ENCODE data around the gene RANBP2. TPM values are rescaled to one million over a fixed set of nuclear protein-coding genes. Genes with fewer than 3 reads are reported as not detected.
"Not testable (repeated sequence)": the region's sequence is repeated elsewhere in the genome, so short reads cannot be mapped to it uniquely, and the experiment has no call there.

The RANBP2 gene
- total RNA-seq (100 to 1,000 TPM in 1 of 2 donors, 10 to 100 TPM in 1; 67.1 to 104 TPM), polyA plus RNA-seq (ENCODE audit: insufficient read length in 2 of 2) (10 to 100 TPM; 23.7 to 38.6 TPM)
- long read RNA-seq, donor 1, partial matches to known transcripts = 6 of 6 reads
- long read RNA-seq, donor 1, other reads (novel, unspliced or antisense) = 0 of 6 reads
- long read RNA-seq, donor 2 = 0 reads
- long read RNA-seq, donor 3 = 0 reads
- long read RNA-seq, donor 4, partial matches to known transcripts = 5 of 5 reads
- long read RNA-seq, donor 4, other reads (novel, unspliced or antisense) = 0 of 5 reads

DNA sequence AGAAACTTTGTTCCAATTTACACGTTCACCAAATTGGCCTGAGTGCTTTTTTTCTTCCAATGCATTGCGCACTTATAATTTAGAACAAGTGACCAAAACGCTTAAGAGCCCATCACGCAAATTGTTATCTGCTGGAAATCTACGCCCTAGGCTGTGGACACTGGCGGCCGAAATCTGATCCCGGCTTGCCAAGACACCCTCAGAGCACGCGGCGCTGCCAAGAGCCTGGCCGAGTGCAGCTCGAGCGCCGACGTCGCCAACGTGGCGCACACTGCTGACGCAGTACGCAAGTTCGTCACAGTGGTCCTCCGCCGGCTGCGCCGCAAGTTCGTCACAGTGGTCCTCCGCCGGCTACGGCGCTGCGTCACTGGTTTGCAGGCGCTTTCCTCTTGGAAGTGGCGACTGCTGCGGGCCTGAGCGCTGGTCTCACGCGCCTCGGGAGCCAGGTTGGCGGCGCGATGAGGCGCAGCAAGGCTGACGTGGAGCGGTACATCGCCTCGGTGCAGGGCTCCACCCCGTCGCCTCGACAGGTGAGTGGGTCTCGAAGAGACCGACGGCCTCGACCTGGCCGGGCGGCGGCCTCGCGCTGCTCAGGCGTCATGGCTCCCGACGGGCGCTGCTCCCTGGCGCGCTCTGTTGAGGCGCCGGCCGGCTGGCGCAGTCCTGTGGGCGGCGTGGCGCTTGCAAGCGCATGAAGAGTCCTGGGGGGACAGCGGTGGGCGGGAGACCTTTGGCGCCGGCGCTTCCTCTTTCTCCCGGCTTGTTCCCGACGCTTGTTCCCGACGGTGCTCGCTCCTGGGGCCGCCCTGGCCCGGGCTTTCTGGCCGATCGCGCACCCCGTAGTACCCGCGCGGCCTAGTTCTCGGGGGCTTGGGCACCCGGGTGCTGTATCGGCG lies at the start of gene RANBP2:
TSS of gene RANBP2 (plus strand) at position 334 of the 896 bp plus-strand sequence. CDS start at position 459, 125 bp downstream.
- no peaks in the 10 kb centered on the region for H3K27me3 ChIP-seq (ENCODE audit: control insufficient read depth, insufficient read depth, low read length)
- DNase-seq (ENCODE audit: low read depth in 4 of 6, low spot score in 6 of 6) = peak; percentile 90 to 99 (median 92)
- H3K36me3 ChIP-seq (ENCODE audit: control insufficient read depth, insufficient read depth, low read length) = no peaks in the 10 kb centered on the region
- no peaks in the 10 kb centered on the region for H3K9me3 ChIP-seq (ENCODE audit: control insufficient read depth, insufficient read depth, low read length)
- under 1% methylated on average over 97 of the region's 97 CpGs for WGBS (ENCODE audit: insufficient coverage)
- H3K27ac ChIP-seq (ENCODE audit: low read depth, low read length) = peak within 1 kb of the TSS; percentile 98
- H3K4me1 ChIP-seq (ENCODE audit: control insufficient read depth, insufficient read depth, low read length) = peaks cover 10% of the 10 kb centered on the region
- H3K4me3 ChIP-seq (ENCODE audit: low read depth, low read length) = peak within 1 kb of the TSS; percentile 87

DNA sequence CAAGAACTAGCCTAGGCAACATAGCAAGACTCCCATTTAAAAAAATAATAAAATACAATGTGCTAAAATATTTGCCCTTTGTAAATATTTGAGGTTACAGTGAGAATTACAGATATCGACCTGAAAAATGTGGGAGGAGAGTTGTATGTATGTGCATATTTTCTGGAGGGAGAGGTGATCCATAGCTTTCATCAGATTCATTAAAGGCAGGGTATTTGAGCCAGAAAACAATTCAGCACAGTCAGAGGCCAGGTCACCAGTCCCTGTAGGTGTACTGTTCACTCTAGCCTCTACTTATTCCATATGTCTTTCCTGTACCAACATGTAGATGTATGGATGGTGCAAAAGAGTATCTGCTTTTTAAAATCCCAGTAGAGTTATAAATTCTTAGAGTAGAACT lies 49.0 kb upstream of the RANBP2 start:
- H3K36me3 ChIP-seq (ENCODE audit: control insufficient read depth, insufficient read depth, low read length); DNase-seq (ENCODE audit: low read depth in 4 of 6, low spot score in 6 of 6); H3K9me3 ChIP-seq (ENCODE audit: control insufficient read depth, insufficient read depth, low read length); H3K27ac ChIP-seq (ENCODE audit: low read depth, low read length); H3K4me3 ChIP-seq (ENCODE audit: low read depth, low read length); H3K27me3 ChIP-seq (ENCODE audit: control insufficient read depth, insufficient read depth, low read length); H3K4me1 ChIP-seq (ENCODE audit: control insufficient read depth, insufficient read depth, low read length): not testable (repeated sequence)
- WGBS (ENCODE audit: insufficient coverage) = no CpG with 5 or more reads among the region's 1 CpG

DNA sequence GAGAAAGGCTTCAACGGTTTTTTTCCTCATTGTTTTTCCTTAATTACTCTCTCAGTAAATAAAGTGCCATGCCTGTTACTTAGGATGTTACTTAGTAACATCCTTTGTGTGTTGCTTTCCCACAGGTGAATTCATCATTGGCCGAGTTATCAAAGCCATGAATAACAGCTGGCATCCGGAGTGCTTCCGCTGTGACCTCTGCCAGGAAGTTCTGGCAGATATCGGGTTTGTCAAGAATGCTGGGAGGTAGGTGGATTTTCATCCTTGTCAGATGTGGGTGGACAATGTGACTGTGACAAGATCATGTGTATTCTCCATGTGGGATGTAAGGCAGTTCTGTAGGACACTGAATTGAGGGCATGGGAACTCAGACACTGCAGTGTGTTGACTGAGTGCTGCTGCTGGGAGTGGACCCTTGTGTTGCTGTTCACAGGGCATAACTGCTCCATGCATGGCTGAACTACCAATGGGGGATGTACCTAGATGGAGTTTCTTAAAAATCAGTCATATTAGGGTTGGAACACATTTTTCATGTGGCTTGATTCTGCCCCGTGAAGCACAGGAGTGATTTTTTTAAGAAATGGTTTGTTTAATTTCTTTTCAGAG lies 47.0 kb upstream of the RANBP2 start:
- not testable (repeated sequence) for H3K27ac ChIP-seq (ENCODE audit: low read depth, low read length); H3K9me3 ChIP-seq (ENCODE audit: control insufficient read depth, insufficient read depth, low read length); H3K36me3 ChIP-seq (ENCODE audit: control insufficient read depth, insufficient read depth, low read length); H3K4me1 ChIP-seq (ENCODE audit: control insufficient read depth, insufficient read depth, low read length); H3K4me3 ChIP-seq (ENCODE audit: low read depth, low read length); H3K27me3 ChIP-seq (ENCODE audit: control insufficient read depth, insufficient read depth, low read length); DNase-seq (ENCODE audit: low read depth in 4 of 6, low spot score in 6 of 6)
- no CpG with 5 or more reads among the region's 6 CpGs for WGBS (ENCODE audit: insufficient coverage)

DNA sequence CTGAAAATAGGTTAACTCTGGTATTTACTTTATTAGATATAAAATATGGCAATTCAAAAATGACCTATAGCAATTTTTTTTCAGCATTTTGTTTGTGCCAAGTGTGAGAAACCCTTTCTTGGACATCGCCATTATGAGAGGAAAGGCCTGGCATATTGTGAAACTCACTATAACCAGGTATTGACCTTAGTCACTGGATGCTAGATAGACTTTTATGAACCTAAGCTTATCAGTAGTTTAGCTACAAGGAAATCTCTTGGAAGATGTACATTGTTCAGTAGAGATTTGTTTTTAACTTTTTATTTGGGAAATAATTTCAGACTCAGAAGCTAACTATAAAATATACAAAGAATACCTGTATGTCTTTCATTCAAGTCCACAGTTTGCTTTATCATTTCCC lies 42.8 kb upstream of the RANBP2 start:
- WGBS (ENCODE audit: insufficient coverage) = no CpG with 5 or more reads among the region's 1 CpG
- not testable (repeated sequence) for H3K4me3 ChIP-seq (ENCODE audit: low read depth, low read length); H3K9me3 ChIP-seq (ENCODE audit: control insufficient read depth, insufficient read depth, low read length)

DNA sequence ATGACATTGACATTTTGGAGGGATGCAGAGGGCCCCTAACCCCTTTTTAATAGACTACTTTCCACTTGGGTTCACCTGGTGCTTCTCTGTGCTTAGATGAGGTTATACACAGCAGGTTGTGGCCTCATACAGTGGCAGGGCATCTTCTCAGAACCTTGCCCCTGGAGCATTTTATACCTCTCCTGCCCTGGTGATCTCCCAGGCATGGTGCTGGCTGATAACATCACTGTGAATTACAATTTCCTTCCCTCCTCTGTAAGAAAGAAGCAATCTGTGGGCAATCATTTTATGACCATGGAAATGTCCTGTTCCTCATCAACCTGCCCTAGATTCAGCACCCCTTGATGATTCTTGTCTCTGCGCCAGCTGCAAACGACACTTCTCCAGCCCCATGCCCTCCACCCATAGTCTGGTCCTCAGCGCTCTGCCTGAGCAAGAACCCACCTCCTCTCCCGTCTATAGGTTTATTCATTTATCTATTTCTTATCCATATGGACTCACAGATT lies 42.0 kb upstream of the RANBP2 start:
- H3K4me1 ChIP-seq (ENCODE audit: control insufficient read depth, insufficient read depth, low read length); H3K27ac ChIP-seq (ENCODE audit: low read depth, low read length); H3K9me3 ChIP-seq (ENCODE audit: control insufficient read depth, insufficient read depth, low read length); H3K4me3 ChIP-seq (ENCODE audit: low read depth, low read length); DNase-seq (ENCODE audit: low read depth in 4 of 6, low spot score in 6 of 6); H3K27me3 ChIP-seq (ENCODE audit: control insufficient read depth, insufficient read depth, low read length): not testable (repeated sequence)
- no CpG with 5 or more reads among the region's 4 CpGs for WGBS (ENCODE audit: insufficient coverage)
- peaks cover 19% of the 10 kb centered on the region for H3K36me3 ChIP-seq (ENCODE audit: control insufficient read depth, insufficient read depth, low read length)

More for the DNA sequence above, 42.8 kb upstream of the RANBP2 start:
- not testable (repeated sequence) for H3K4me1 ChIP-seq (ENCODE audit: control insufficient read depth, insufficient read depth, low read length); H3K27me3 ChIP-seq (ENCODE audit: control insufficient read depth, insufficient read depth, low read length); DNase-seq (ENCODE audit: low read depth in 4 of 6, low spot score in 6 of 6); H3K27ac ChIP-seq (ENCODE audit: low read depth, low read length)
- peaks cover 17% of the 10 kb centered on the region for H3K36me3 ChIP-seq (ENCODE audit: control insufficient read depth, insufficient read depth, low read length)

DNA sequence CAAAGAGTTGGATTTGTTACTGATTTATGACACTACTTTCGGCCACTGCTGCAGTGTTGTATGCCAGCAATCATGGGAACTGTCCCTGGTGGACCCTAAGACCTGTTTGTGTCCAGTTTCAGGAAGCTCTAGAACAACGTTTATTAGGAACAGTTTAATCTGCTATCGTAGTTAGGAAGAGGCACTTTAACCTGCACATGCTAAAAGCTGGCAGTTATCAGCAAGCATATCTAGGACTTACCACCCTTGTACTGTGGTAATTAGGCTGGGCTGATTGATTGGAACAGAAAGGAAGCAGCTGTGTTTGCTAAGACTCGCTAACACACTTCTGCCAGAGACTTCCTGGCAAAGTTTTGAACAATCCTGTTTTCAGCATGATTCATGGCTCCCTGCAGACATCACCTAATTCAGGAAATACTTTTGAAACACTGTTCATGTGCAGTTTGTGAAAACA lies 41.1 kb upstream of the RANBP2 start:
- H3K4me3 ChIP-seq (ENCODE audit: low read depth, low read length); H3K27ac ChIP-seq (ENCODE audit: low read depth, low read length); H3K9me3 ChIP-seq (ENCODE audit: control insufficient read depth, insufficient read depth, low read length); H3K27me3 ChIP-seq (ENCODE audit: control insufficient read depth, insufficient read depth, low read length); H3K4me1 ChIP-seq (ENCODE audit: control insufficient read depth, insufficient read depth, low read length): not testable (repeated sequence)
- H3K36me3 ChIP-seq (ENCODE audit: control insufficient read depth, insufficient read depth, low read length) = peaks cover 19% of the 10 kb centered on the region
- WGBS (ENCODE audit: insufficient coverage) = no CpG with 5 or more reads among the region's 4 CpGs
- DNase-seq (ENCODE audit: low read depth in 4 of 6, low spot score in 6 of 6) = peak in 2 of 6 donors; percentile 29 to 55

DNA sequence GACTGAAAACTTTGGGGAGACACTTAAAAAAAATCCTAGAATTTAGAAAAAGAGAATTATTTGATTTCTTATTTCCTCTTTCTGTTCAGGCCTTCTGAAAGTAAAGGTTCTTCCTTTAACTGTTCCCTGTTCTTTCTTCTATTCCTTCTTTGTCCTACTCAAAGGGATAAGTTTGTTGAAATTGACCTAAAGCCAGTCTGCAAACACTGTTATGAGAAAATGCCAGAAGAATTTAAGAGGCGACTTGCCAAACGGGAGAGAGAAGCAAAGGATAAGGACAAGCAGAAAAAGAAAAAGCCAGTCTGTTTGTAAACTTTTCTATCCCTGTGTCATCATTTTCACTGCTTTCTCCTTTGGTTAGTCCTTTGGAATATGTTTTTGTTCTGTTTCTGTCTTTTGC lies 38.5 kb upstream of the RANBP2 start:
- H3K36me3 ChIP-seq (ENCODE audit: control insufficient read depth, insufficient read depth, low read length) = peaks cover 11% of the 10 kb centered on the region
- no CpG with 5 or more reads among the region's 2 CpGs for WGBS (ENCODE audit: insufficient coverage)

DNA sequence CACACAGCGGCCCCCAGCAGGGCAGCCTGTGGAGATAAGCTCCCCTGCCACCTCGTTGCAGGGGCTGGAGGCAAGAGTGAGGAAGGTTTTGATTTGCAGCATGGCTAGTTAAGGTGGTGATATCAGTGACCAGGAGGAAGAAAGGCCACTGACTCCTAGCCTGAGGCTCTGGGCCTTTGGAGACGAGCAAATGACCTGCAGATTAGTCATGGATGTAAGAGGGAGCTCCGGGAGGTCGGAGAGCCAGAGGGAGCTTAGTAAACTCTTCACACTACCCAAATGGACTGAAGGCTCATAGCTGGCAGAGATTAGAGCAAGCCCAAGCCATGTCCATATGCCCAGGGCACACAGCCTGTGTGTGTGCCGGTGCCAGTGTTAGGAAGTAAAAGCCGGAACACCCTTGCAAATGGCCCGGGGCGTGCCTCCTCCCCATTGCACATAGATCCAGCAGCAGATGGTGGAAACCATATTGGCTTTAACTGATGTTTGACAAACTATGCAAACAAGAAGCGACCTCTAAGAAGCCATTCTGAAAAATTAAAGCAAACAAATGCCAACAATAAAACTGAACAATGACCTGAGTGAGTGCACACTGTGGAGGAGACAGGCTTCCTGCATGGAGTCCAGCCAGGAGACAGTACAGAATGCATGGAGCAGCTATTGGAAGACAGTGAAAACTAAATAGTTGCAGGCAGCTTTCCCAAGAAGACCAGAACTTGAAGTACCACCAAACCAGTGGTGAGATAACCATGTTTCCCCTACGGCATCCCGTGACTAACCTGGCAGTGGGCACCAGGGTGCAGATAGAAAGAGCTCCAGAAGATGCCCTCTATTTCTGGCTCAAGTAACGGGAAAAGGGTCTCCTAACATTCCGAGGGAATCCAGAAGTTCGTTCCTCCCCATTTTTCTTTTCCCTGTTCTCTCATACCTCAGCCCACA lies 30.2 kb upstream of the RANBP2 start:
- H3K4me1 ChIP-seq (ENCODE audit: control insufficient read depth, insufficient read depth, low read length); H3K27ac ChIP-seq (ENCODE audit: low read depth, low read length); H3K4me3 ChIP-seq (ENCODE audit: low read depth, low read length); H3K36me3 ChIP-seq (ENCODE audit: control insufficient read depth, insufficient read depth, low read length); DNase-seq (ENCODE audit: low read depth in 4 of 6, low spot score in 6 of 6); H3K27me3 ChIP-seq (ENCODE audit: control insufficient read depth, insufficient read depth, low read length); H3K9me3 ChIP-seq (ENCODE audit: control insufficient read depth, insufficient read depth, low read length): not testable (repeated sequence)
- no CpG with 5 or more reads among the region's 15 CpGs for WGBS (ENCODE audit: insufficient coverage)

More for the DNA sequence above, 38.5 kb upstream of the RANBP2 start:
- not testable (repeated sequence) for H3K27me3 ChIP-seq (ENCODE audit: control insufficient read depth, insufficient read depth, low read length); H3K27ac ChIP-seq (ENCODE audit: low read depth, low read length); H3K4me1 ChIP-seq (ENCODE audit: control insufficient read depth, insufficient read depth, low read length); H3K9me3 ChIP-seq (ENCODE audit: control insufficient read depth, insufficient read depth, low read length); DNase-seq (ENCODE audit: low read depth in 4 of 6, low spot score in 6 of 6); H3K4me3 ChIP-seq (ENCODE audit: low read depth, low read length)

DNA sequence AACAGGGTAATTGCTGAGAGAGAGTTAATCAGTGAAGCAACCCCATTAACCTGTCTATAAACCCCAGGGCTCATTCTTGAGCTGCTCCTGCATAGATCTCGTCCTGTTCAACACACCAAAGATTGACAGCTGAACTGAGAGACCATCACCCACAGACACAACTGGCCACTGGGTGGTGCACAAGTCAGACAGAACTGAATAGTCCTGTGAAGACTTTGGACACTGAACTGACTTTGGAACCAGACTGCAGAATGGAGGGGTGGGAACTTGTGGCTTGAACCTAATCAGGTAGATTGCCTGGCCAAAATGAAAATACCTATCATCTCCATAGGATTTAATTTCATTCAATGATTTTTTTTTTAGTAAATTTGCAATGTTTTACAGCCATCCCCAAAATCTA lies 29.3 kb upstream of the RANBP2 start:
- not testable (repeated sequence) for H3K4me1 ChIP-seq (ENCODE audit: control insufficient read depth, insufficient read depth, low read length); H3K36me3 ChIP-seq (ENCODE audit: control insufficient read depth, insufficient read depth, low read length); H3K4me3 ChIP-seq (ENCODE audit: low read depth, low read length); H3K27me3 ChIP-seq (ENCODE audit: control insufficient read depth, insufficient read depth, low read length); H3K9me3 ChIP-seq (ENCODE audit: control insufficient read depth, insufficient read depth, low read length); DNase-seq (ENCODE audit: low read depth in 4 of 6, low spot score in 6 of 6); H3K27ac ChIP-seq (ENCODE audit: low read depth, low read length)
- WGBS (ENCODE audit: insufficient coverage) = no CpG with 5 or more reads among the region's 1 CpG
